Hippocampal formation (tissue), 2 donors: Measurements from ENCODE around the gene SPNS2.

Experiments
- DNase-seq, 2 donors: peaks; one replicate each; lab custom pipeline; 2025; lab: John Stamatoyannopoulos, UW

The SPNS2 gene

DNA sequence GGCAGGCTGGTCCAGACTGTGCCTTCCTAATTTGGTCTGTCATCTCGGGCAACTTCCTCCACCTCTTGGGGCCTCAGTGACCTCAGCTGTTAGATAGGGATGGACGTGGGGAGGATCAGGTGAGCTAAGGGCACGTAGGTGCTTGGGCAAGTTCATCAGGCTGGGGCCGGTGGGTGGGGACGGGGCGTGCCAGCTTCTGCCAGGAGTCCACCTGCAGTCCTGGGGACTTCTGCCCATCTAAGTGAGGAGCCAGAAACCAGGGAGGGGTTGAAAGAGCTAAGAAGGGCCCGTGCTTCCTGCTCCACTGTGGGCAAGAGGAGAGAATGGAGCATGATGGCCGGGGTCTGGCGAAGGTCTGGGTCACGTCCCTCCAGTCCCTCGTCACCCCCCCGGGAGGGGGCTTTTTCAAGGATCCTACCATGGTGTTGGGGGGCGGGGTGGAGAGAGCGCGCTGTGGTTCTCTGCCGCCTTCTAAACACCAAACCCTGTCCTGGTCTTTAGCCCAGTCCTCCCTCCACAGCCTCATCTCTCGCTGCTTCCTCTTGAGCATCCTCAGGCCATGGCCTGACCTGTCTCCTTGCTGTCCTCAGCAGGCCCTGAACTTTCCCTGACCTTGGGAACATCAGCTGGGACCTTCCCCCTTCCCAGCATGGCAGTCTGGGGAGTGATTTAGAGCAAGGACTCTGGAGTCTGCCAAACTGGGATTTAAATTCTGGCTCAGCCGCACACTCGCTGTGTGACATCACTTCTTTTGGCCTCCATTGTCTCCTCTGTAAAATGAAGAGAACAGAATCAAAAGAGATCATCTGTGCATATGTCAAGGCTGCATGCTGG is 21.6 kb downstream of the SPNS2 start:
- DNase-seq, result no peak

GRCh38 chr17:4520894-4521600 is 22.4 kb downstream of the SPNS2 start:
- DNase-seq, result no peak

- DNase-seq, result no peak
These were observed 24.0 kb downstream of the SPNS2 start for GRCh38 chr17:4522661-4523060.

DNA sequence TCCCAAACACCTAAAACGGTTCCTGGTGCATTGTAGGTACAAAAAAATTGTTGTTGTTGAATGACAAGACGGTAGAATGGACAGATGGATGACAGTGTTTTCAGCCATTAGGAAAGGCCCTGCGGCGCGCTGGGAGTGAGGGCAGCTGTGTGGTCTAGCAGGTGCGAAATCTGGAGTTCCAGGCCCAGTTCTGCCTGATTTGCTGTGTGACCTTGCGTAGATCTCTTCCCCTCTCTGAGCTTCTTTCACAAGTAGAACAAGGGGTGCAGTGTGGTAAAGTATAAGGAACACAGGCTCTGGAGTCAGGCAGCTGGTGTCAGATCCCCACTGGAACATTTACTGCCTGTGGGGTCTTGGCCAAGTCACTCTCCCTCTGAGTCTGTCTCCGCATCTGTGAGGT is 25.3 kb downstream of the SPNS2 start:
- no peak for DNase-seq

- DNase-seq, result no peak
These were observed 27.2 kb downstream of the SPNS2 start for GRCh38 chr17:4525691-4526397.

DNA sequence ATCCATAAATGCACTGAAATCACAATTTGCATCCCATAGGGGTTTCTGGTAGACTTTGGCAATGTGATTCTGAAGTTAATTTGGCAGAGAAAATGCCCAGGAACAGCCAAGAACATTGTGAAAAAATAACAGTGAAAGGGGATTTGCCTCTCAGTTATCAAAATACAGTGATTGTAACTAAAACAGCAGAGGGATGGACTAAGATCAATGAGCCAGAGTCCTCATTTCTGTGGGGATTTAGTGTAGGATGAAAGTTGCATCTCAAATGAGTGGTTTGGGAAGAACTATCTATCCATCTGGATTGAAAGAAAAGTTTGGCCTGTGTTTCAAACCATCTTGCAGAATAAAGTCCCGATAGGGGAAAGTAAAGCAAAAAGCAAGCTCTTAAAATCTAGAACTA is 28.5 kb downstream of the SPNS2 start:
- DNase-seq, result no peak

- no peak for DNase-seq
These were observed 29.0 kb downstream of the SPNS2 start for GRCh38 chr17:4527566-4528125.

- no peak for DNase-seq
These were observed 31.0 kb downstream of the SPNS2 start for GRCh38 chr17:4529533-4530152.

DNA sequence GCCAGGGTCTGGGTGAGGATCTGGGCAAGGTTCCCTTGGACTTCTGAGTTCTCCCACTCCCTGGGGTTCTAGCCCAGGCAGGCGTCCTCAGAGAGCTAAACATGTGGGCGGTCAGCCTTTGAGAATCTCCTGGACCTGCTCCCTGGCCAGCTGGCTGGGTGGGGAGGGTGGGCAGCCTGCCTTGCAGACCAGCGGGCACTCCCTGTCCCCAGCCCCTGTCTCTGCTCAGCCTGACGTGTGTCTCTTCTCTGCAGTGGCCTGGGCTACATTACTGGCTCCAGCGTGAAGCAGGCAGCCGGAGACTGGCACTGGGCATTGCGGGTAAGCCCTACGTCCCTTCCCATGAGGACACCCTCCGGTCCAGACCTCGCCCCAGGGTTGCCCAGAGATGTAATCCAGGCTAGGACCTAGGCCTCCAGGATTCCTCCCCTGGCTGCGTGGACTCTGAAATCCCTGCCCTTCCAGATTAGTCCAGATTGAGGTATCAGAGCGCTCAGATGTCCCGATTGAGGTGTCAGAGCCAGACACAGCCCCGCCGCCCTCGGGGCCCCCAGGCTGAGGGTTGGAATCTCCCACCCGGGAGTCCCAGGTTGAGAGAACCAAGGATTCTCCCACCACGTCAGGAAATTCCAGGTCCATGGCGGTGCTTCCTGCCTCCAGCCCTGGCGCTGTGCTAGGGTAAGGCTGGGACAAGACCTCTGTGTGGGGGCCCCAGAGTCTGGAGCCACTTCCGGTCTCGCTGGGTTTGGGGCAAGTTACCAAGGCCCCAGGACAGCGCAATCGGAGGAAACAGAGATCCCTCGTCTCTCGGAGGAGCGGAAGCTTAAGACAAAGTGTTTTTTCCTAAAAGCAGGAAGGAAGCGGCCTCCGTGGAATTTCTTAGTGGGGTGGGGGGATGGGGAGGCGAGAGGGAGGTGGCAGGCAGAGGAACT is 32.4 kb downstream of the SPNS2 start:
- no peak for DNase-seq

DNA sequence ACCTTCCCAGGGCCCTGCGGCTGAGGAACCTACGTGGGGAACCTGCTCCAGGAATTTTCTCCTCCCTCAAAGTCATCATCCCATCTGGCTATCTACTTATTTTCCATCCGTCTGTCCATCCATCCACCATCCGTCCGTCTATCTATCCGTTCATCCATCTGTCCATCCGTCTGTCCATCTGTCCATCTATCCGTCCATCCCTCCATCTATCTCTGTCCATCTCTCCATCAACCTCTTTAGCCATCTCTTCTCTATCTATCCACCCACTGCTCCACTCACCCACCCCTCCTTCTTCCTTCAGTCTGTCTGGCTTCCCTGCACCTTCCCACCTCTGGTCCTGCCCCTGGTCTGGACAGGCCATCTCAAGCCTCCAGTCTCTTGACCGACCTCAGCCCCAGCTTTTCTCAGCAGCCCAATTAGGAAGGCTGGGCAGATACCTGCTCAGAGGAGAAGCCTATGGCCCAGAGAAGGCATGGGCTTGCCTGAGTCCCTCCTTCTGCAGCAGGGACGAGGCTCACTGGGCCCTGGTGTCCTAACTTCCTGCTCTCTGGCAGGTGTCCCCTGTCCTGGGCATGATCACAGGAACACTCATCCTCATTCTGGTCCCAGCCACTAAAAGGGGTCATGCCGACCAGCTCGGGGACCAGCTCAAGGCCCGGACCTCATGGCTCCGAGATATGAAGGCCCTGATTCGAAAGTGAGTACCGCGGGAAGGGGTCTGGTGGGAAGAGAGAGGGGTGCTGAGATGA is 33.5 kb downstream of the SPNS2 start:
- DNase-seq, result no peak

- no peak for DNase-seq
These were observed 34.3 kb downstream of the SPNS2 start for GRCh38 chr17:4532860-4533522.

DNA sequence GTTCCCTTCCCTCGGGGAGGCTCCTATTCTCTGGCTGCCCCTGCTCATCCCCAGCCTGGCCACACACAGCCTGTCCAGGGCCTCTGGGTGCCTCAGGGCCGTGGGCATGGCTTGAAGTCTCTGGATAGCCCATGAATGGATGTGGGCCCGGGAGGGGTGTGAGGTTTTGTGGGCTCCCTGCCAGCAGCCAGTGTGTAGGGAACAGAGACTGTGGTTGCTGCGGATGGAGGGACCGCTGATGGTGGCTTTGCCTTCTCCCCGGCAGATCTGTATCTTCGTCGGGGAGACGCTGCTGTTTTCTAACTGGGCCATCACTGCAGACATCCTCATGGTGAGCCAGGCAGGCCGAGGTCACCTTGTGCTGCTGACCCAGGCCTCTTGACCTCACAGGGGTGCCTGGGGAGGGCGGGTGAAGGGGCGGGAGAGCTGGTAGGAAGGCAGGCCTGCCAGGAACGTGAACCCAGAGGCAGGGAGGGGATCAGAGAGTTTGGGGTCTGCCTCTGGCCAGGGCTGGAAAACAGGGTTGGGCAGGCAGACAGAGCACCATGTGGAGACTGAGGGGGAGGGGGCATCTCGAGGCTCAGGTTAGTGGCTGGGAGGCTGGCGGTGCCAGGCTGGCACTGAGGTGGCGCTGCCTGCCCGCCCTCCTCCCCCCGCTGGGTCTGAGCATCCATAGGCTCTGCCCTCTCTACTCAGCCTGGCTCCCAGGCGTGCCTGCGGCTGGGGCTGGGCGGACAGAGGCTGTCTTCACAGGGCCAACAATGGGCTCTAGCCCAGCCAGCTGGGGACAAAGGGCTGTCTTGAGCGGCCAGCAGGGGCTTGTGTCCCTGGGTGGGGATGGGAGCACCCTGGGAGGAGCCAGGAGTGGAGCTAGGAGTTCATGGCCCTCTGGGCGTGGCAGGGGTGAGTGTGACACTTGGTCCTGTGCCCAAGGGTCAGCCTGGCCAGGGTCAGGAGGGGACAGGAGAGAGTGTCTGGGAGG is 35.1 kb downstream of the SPNS2 start:
- DNase-seq, result peak; percentile 95 to 96

DNA sequence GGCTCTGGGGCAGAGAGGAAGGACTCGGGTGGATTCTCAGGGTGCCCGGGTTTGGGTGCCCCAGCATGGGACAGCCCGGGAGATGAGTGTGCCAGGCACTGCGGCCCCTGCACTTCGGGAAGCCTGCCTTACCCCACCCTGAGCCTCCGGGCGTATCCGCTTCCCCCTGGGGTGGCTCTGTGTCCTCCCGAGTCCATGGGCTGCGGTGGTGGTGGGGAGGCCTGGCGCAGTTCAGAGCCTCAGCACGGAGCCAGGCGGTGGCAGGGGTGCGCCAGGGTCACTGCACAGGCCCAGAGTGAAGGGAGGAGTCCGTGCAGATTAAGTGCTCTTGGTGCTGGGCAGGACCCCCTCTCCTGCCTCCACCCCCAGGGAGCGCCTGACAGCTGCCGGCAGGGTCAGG is 35.8 kb downstream of the SPNS2 start:
- no peak for DNase-seq

- DNase-seq, result peak in 1 of 2 donors; percentile 47
These were observed 36.4 kb downstream of the SPNS2 start for GRCh38 chr17:4534928-4535666.

DNA sequence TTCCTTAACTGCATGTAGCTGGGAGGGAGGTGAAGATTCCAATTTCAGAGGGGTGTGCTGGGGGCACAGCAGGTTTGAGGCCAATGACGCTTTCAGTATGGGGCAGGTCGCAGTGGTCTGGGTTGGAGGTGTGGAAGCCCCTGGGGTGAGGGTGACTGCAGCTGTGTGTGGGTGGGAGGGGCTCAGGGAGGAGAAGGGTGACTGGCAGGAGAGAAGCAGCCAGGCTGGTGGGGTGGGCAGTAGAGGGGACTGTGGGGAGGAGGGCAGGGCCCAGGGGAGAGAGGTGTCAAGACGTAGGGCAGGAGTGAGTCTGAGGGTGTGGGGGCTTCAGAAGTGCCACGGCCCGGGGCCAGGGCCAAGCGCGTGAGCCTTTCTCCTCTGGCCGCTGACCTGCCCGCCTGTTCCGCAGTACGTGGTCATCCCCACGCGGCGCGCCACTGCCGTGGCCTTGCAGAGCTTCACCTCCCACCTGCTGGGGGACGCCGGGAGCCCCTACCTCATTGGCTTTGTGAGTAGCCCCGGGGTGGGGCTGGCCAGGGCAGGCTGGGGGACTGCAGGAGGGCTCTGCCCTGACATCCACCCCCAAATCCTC is 37.1 kb downstream of the SPNS2 start:
- no peak for DNase-seq

DNA sequence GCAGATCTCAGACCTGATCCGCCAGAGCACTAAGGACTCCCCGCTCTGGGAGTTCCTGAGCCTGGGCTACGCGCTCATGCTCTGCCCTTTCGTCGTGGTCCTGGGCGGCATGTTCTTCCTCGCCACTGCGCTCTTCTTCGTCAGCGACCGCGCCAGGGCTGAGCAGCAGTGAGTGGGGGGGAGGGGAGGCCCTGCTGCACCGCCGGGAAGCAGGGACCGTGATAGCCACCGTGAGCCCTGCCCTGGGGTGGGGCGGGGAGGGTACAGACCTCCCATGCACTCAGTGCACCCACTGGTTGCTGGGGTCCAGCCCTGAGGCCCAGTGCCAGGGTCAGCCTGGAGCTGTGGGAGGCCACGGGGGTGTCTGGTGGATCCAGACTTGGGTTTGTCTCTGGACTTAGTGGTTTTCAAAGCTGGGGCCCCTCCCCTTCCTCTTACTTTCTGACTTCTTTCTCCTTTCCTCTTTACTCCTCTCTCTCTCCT is 37.6 kb downstream of the SPNS2 start:
- peak; percentile 27 to 36 for DNase-seq
